B cell (primary cell): ENCODE measurements around the gene TRMT11.

Source experiments
- CTCF ChIP-seq: fragments of 200-600 bp; IDR thresholded peaks from one replicate; pipeline ENCODE4 v1.8.0; 2022; ENCODE audit warnings: antibody characterized with exemption, mild to moderate bottlenecking
- EZH2 ChIP-seq: IDR thresholded peaks from 2 replicates; pipeline ENCODE4 v1.6.1; 2012; ENCODE audit warnings: borderline replicate concordance, low read depth, mild to moderate bottlenecking, moderate library complexity, low read length; ENCODE audit not compliant: insufficient read depth, poor library complexity, severe bottlenecking

- TF ChIP-seq CTCF, result no peak
- no peak for TF ChIP-seq EZH2
These were observed 5.3 kb downstream of the TRMT11 start for GRCh38 chr6:125991653-125992052.
